ENCODE measurements around the gene PROC.

DNA sequence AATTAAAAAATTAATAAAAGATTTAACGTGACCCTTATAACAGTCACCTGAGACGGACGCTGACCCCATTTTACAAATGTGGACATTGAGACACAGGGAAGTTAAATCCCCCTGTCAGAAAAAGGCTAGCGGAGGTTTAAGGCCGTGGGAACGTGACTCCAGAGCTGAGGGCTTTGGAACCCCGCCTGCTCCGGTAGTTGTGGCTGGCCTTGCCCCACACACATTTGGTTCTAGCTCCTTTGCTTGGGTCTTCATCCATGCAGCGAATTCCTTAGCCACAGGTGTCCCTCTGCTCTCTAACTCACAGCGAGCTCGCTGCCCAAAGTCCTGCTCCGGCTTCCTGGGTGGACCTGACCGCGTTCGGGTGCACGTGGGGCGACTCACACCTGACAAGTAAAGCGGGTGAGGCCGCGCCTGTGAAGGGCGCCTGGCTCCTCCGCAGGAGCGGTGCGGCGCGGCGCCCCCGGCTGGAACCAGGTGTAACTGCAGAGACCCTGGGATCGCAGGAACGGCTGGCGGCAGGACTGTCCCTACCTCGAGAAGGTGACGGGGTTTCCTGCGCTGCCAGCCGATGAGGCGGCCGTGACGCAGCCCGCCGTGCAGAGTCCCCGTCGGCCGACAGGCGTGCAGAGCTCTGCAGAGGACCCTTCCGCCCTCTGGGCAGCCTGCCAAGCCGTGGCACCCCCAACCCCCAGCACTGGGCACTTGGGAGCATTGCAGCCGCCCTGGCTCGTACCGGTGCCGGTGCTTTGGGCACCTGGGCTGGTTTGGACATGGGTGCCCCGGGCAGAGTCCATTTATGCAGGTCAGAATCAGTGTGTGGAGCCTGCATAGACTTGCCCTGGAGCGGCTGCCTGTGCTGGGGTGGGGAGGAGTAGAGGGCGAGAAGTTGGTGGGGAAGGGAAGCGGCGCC is 2.4 kb upstream of the PROC start:
- TF ChIP-seq CTCF (conservative IDR thresholded peaks at IDR 0.05), result no peak; the same call in 1 of the 2 replicates
- no peak for TF ChIP-seq ZFX (IDR thresholded peaks at IDR 0.05)
